ENCODE results near the gene MAMLD1.
"Not testable (repeated sequence)": the region's sequence is repeated elsewhere in the genome, so short reads cannot be mapped to it uniquely, and the experiment has no call there.

MAMLD1 gene

GRCh38 chrX:150339736-150340135 lies 23.4 kb upstream of the MAMLD1 start:
- H3K27me3 ChIP-seq, result no peaks in the 10 kb centered on the region
- TF ChIP-seq CTCF (IDR thresholded peaks at IDR 0.05), result no peak
- H3K4me1 ChIP-seq, result no peaks in the 10 kb centered on the region
- no peak for DNase-seq
- H3K36me3 ChIP-seq, result no peaks in the 10 kb centered on the region
- H3K9me3 ChIP-seq, result no peaks in the 10 kb centered on the region
- H3K4me3 ChIP-seq, result no peak overlapping the region
- no peak overlapping the region for H3K27ac ChIP-seq
- intact Hi-C loops (cut with DNase I; ENCODE audit: low total_unique reads), result no loop called here

- DNase-seq; H3K36me3 ChIP-seq; H3K4me3 ChIP-seq; H3K27me3 ChIP-seq; H3K9me3 ChIP-seq; H3K27ac ChIP-seq; intact Hi-C loops (cut with DNase I; ENCODE audit: low total_unique reads); H3K4me1 ChIP-seq: not testable (repeated sequence)
Observed at GRCh38 chrX:150340326-150340725, 22.8 kb upstream of the MAMLD1 start.

GRCh38 chrX:150347471-150347870 lies 15.6 kb upstream of the MAMLD1 start:
- Histone ChIP-seq H3K4me1 (no peaks in the 10 kb centered on the region), H3K27me3 (no peaks in the 10 kb centered on the region), H3K27ac (no peak overlapping the region), H3K36me3 (no peaks in the 10 kb centered on the region), H3K4me3 (no peak overlapping the region), H3K9me3 (no peaks in the 10 kb centered on the region)
- DNase-seq, result no peak
- TF ChIP-seq CTCF (IDR thresholded peaks at IDR 0.05), result no peak
- intact Hi-C loops (cut with DNase I; ENCODE audit: low total_unique reads), result no loop called here

GRCh38 chrX:150348365-150348764 lies 14.8 kb upstream of the MAMLD1 start:
- no peaks in the 10 kb centered on the region for H3K36me3 ChIP-seq
- intact Hi-C loops (cut with DNase I; ENCODE audit: low total_unique reads), result no loop called here
- no peaks in the 10 kb centered on the region for H3K27me3 ChIP-seq
- H3K9me3 ChIP-seq, result no peaks in the 10 kb centered on the region
- no peak for DNase-seq
- H3K4me3 ChIP-seq, result no peak overlapping the region
- no peaks in the 10 kb centered on the region for H3K4me1 ChIP-seq
- TF ChIP-seq CTCF (IDR thresholded peaks at IDR 0.05), result no peak
- H3K27ac ChIP-seq, result no peak overlapping the region

- DNase-seq, result no peak
- H3K4me1 ChIP-seq, result no peaks in the 10 kb centered on the region
- no peak overlapping the region for H3K27ac ChIP-seq
- intact Hi-C loops (cut with DNase I; ENCODE audit: low total_unique reads), result no loop called here
- H3K4me3 ChIP-seq, result no peak overlapping the region
- H3K9me3 ChIP-seq, result no peaks in the 10 kb centered on the region
- TF ChIP-seq CTCF (IDR thresholded peaks at IDR 0.05), result no peak
- no peaks in the 10 kb centered on the region for H3K36me3 ChIP-seq
- H3K27me3 ChIP-seq, result no peaks in the 10 kb centered on the region
Observed at GRCh38 chrX:150352114-150352513, 11.0 kb upstream of the MAMLD1 start.

GRCh38 chrX:150352581-150352980 lies 10.5 kb upstream of the MAMLD1 start:
- no peak for TF ChIP-seq CTCF (IDR thresholded peaks at IDR 0.05)
- H3K4me1 ChIP-seq, result no peaks in the 10 kb centered on the region
- intact Hi-C loops (cut with DNase I; ENCODE audit: low total_unique reads), result no loop called here
- H3K36me3 ChIP-seq, result no peaks in the 10 kb centered on the region
- no peaks in the 10 kb centered on the region for H3K27me3 ChIP-seq
- H3K27ac ChIP-seq, result no peak overlapping the region
- H3K4me3 ChIP-seq, result no peak overlapping the region
- no peak for DNase-seq
- H3K9me3 ChIP-seq, result no peaks in the 10 kb centered on the region

All from tibial artery (tissue), 4 donors.